IMR-90 (cell line): ENCODE measurements around the gene GPR158. TPM values are rescaled to one million over a fixed set of nuclear protein-coding genes. Genes with fewer than 3 reads are reported as not detected.

Source experiments
- ATAC-seq: fragments of 200-7000 bp; cut with Tn5 transposase; 2 replicates; pipeline ENCODE4 v1.9.1; 2020; ENCODE audit warnings: low read depth, mild to moderate bottlenecking, moderate library complexity
- BruUV-seq: library from RNA; stranded (reverse); fragments of 400-500 nt; replicated peaks from 2 replicates; lab custom pipeline; 2021; lab: Mats Ljungman, UMichigan
- CTCF ChIA-PET: fragments of 300-600 bp; formaldehyde crosslinking; extraction: SDS; loops from one replicate; lab custom pipeline; 2021; ENCODE audit warnings: antibody characterized with exemption; lab: Yijun Ruan, JAX
- POLR2A ChIA-PET: fragments of 300-600 bp; sonication (Branson Sonifier 250); formaldehyde crosslinking; loops from one replicate; lab custom pipeline; 2022; ENCODE audit warnings: antibody characterized with exemption; ENCODE audit not compliant: unreplicated experiment; lab: Charles Lee
- DNase-seq: peaks from one replicate; pipeline ENCODE4 v3.0.0; 2013
- H2AFZ ChIP-seq: replicated peaks from 2 replicates; pipeline ENCODE3; 2013; ENCODE audit warnings: low read length, mild to moderate bottlenecking; ENCODE audit not compliant: poor library complexity
- H2AK5ac ChIP-seq: 2 replicates; pipeline ENCODE4 v1.6.1; 2013; ENCODE audit warnings: low read depth, low read length, inconsistent platforms
- H2AK9ac ChIP-seq: replicated peaks from 2 replicates; pipeline ENCODE3; 2013; ENCODE audit warnings: mild to moderate bottlenecking, low read depth, low read length, moderate library complexity; ENCODE audit not compliant: poor library complexity
- H2BK120ac ChIP-seq: 2 replicates; pipeline ENCODE4 v1.6.1; 2013; ENCODE audit warnings: low read depth, low read length, inconsistent platforms
- H2BK15ac ChIP-seq: 3 replicates; pipeline ENCODE4 v1.6.1; 2013; ENCODE audit warnings: low read depth, low read length, inconsistent platforms
- H2BK20ac ChIP-seq: 2 replicates; pipeline ENCODE4 v1.6.1; 2013; ENCODE audit warnings: low read depth, mild to moderate bottlenecking, inconsistent platforms, low read length, moderate library complexity
- H2BK5ac ChIP-seq: 2 replicates; pipeline ENCODE4 v1.6.1; 2013; ENCODE audit warnings: mild to moderate bottlenecking, low read depth, low read length, inconsistent platforms; ENCODE audit not compliant: poor library complexity, severe bottlenecking
- H3K14ac ChIP-seq: replicated peaks from 2 replicates; pipeline ENCODE4 v1.6.1; 2013; ENCODE audit warnings: low read depth, low read length, inconsistent platforms
- H3K18ac ChIP-seq: 2 replicates; pipeline ENCODE4 v1.6.1; 2013; ENCODE audit warnings: low read depth, low read length, control low read depth
- H3K23ac ChIP-seq: 2 replicates; pipeline ENCODE4 v1.6.1; 2013; ENCODE audit warnings: low read depth, low read length, inconsistent platforms
- H3K27ac ChIP-seq: 2 replicates; pipeline ENCODE4 v1.5.1; 2013; ENCODE audit warnings: mild to moderate bottlenecking, control low read depth, low read length; ENCODE audit not compliant: insufficient read depth
- H3K27me3 ChIP-seq: 2 replicates; pipeline ENCODE4 v1.6.1; 2013; ENCODE audit warnings: low read length; ENCODE audit not compliant: control insufficient read depth, insufficient read depth
- H3K36me3 ChIP-seq: 2 replicates; pipeline ENCODE4 v1.6.1; 2013; ENCODE audit warnings: low read length, mixed read lengths; ENCODE audit not compliant: control insufficient read depth, insufficient read depth
- H3K4ac ChIP-seq: 2 replicates; pipeline ENCODE4 v1.6.1; 2013; ENCODE audit warnings: low read depth, low read length, inconsistent platforms
- H3K4me1 ChIP-seq: 2 replicates; pipeline ENCODE4 v1.6.1; 2013; ENCODE audit warnings: low read length, mixed read lengths; ENCODE audit not compliant: control insufficient read depth, insufficient read depth
- H3K4me2 ChIP-seq: 2 replicates; pipeline ENCODE4 v1.6.1; 2013; ENCODE audit warnings: low read depth, mild to moderate bottlenecking, control low read depth, low read length, moderate library complexity
- H3K4me3 ChIP-seq: 2 replicates; pipeline ENCODE4 v1.5.1; 2013; ENCODE audit warnings: low read depth, mild to moderate bottlenecking, control low read depth, low read length, moderate library complexity; ENCODE audit not compliant: insufficient read depth
- H3K56ac ChIP-seq: 2 replicates; pipeline ENCODE4 v1.6.1; 2013; ENCODE audit warnings: low read length, inconsistent platforms; ENCODE audit not compliant: insufficient read depth; ENCODE audit errors: extremely low read depth
- H3K79me1 ChIP-seq, 2 experiments: 2 replicates each; pipeline ENCODE4 v1.6.1; 2013; ENCODE audit warnings: low read length in 2 of 2, inconsistent platforms in 1 of 2, low read depth in 1 of 2
- H3K9ac ChIP-seq: 2 replicates; pipeline ENCODE4 v1.6.1; 2013; ENCODE audit warnings: low read depth, low read length, control low read depth
- H3K9me1 ChIP-seq: 2 replicates; pipeline ENCODE4 v1.6.1; 2013; ENCODE audit warnings: low read length, inconsistent platforms; ENCODE audit not compliant: insufficient read depth
- H3K9me3 ChIP-seq: 2 replicates; pipeline ENCODE4 v1.6.1; 2013; ENCODE audit warnings: low read length; ENCODE audit not compliant: control insufficient read depth, insufficient read depth
- H4K20me1 ChIP-seq: 2 replicates; pipeline ENCODE4 v1.6.1; 2013; ENCODE audit warnings: low read length, inconsistent platforms; ENCODE audit not compliant: insufficient read depth
- H4K5ac ChIP-seq: 2 replicates; pipeline ENCODE4 v1.6.1; 2013; ENCODE audit warnings: mild to moderate bottlenecking, low read depth, low read length, control low read depth
- H4K8ac ChIP-seq, 2 experiments: 2 replicates each; pipeline ENCODE4 v1.6.1; 2013; ENCODE audit warnings: low read depth in 2 of 2, low read length in 2 of 2, control low read depth in 1 of 2, inconsistent platforms in 1 of 2
- H4K91ac ChIP-seq: 2 replicates; pipeline ENCODE4 v1.6.1; 2013; ENCODE audit warnings: low read depth, low read length, inconsistent platforms; ENCODE audit not compliant: insufficient read depth
- BHLHE40 ChIP-seq: fragments of 150-350 bp; IDR thresholded peaks from 2 replicates; pipeline ENCODE4 v1.6.1; 2016; ENCODE audit warnings: mild to moderate bottlenecking, low read depth, low read length
- CEBPB ChIP-seq: IDR thresholded peaks from 2 replicates; pipeline ENCODE4 v1.6.1; 2012; ENCODE audit warnings: low read depth, low read length, improper control_type of control experiment
- CHD1 ChIP-seq: IDR thresholded peaks from 2 replicates; pipeline ENCODE4 v1.6.1; 2012; ENCODE audit warnings: low read depth, low read length, improper control_type of control experiment
- CTCF ChIP-seq: conservative IDR thresholded peaks from 2 replicates; pipeline ENCODE4 v1.5.1; 2012; ENCODE audit warnings: mild to moderate bottlenecking, low read depth, low read length, improper control_type of control experiment
- ELK1 ChIP-seq: fragments of 150-350 bp; IDR thresholded peaks from 2 replicates; pipeline ENCODE4 v1.6.1; 2016; ENCODE audit warnings: low read depth, mild to moderate bottlenecking, low read length, moderate library complexity, borderline replicate concordance
- FOS ChIP-seq: fragments of 150-350 bp; IDR thresholded peaks from 2 replicates; pipeline ENCODE4 v1.6.1; 2016; ENCODE audit warnings: low read depth, low read length
- MAFK ChIP-seq: IDR thresholded peaks from 2 replicates; pipeline ENCODE4 v1.6.1; 2012; ENCODE audit warnings: low read depth, low read length, improper control_type of control experiment
- MAZ ChIP-seq: IDR thresholded peaks from 2 replicates; pipeline ENCODE4 v1.6.1; 2012; ENCODE audit warnings: low read depth, mild to moderate bottlenecking, low read length, improper control_type of control experiment, moderate library complexity, borderline replicate concordance
- MXI1 ChIP-seq: IDR thresholded peaks from 2 replicates; pipeline ENCODE4 v1.6.1; 2012; ENCODE audit warnings: low read depth, mild to moderate bottlenecking, low read length, moderate library complexity, borderline replicate concordance
- NFE2L2 ChIP-seq: fragments of 150-350 bp; IDR thresholded peaks from 2 replicates; pipeline ENCODE4 v1.6.1; 2016; ENCODE audit warnings: low read depth, mild to moderate bottlenecking, low read length
- POLR2A ChIP-seq: IDR thresholded peaks from 2 replicates; pipeline ENCODE4 v1.6.1; 2012; ENCODE audit warnings: mild to moderate bottlenecking, low read depth, low read length
- RAD21 ChIP-seq: IDR thresholded peaks from 2 replicates; pipeline ENCODE4 v1.6.1; 2012; ENCODE audit warnings: low read length, improper control_type of control experiment
- RCOR1 ChIP-seq: IDR thresholded peaks from 2 replicates; pipeline ENCODE4 v1.6.1; 2012; ENCODE audit warnings: mild to moderate bottlenecking, low read length, improper control_type of control experiment; ENCODE audit not compliant: insufficient replicate concordance
- RFX5 ChIP-seq: IDR thresholded peaks from 2 replicates; pipeline ENCODE4 v1.8.0; 2012; ENCODE audit warnings: low read depth, mild to moderate bottlenecking, low read length, moderate library complexity
- SMC3 ChIP-seq: fragments of 150-350 bp; IDR thresholded peaks from 2 replicates; pipeline ENCODE4 v1.6.1; 2016; ENCODE audit warnings: low read depth, mild to moderate bottlenecking, antibody characterized with exemption, low read length, moderate library complexity
- USF2 ChIP-seq: fragments of 150-350 bp; IDR thresholded peaks from 2 replicates; pipeline ENCODE4 v1.6.1; 2017; ENCODE audit warnings: mild to moderate bottlenecking, antibody characterized with exemption, low read length, low read depth
- WGBS, 2 experiments: methylation state at CpG; one replicate each; pipeline versions ENCODE4 v1.1.5 to v1.1.7; 2013; ENCODE audit warnings: missing lambda C conversion rate in 2 of 2; ENCODE audit not compliant: insufficient read length in 1 of 2; ENCODE audit errors: extremely low coverage in 2 of 2; 5-methylcytosine and 5-hydroxymethylcytosine counted together
- dilution Hi-C: fragments of 300-500 bp; cut with HindIII; formaldehyde crosslinking; loops from one replicate; pipeline ENCODE4 v1.14.3; 2018; ENCODE audit warnings: low sequenced_read_pairs; ENCODE audit not compliant: unreplicated experiment
- in situ Hi-C: fragments of 300-500 bp; cut with MboI; formaldehyde crosslinking; loops from 3 replicates; pipeline ENCODE4 v1.14.3; 2019; ENCODE audit warnings: low sequenced_read_pairs, inconsistent platforms, mixed read lengths
- intact Hi-C: fragments of 100-400 bp; cut with micrococcal nuclease; formaldehyde crosslinking; loops from 2 replicates; pipeline ENCODE4 v1.10.0; 2022
- polyA plus RNA-seq, 3 experiments: library from polyadenylated mRNA; depleted of rRNA; stranded (reverse); fragments of >200 nt; gene quantifications; 2 replicates each; pipeline ENCODE4 v1.2.3, GENCODE V29; 2012; ENCODE audit warnings: low replicate concordance in 1 of 3
- total RNA-seq: library from RNA; depleted of rRNA; stranded (reverse); fragments of >200 nt; gene quantifications from 2 replicates; pipeline ENCODE4 v1.2.3, GENCODE V29; 2012

GPR158 gene
- total and polyA plus RNA-seq, 2 of the 4 experiments (the other 2 are of a cell fraction) = not detected

- no peaks in the 10 kb centered on the region for H3K79me1 ChIP-seq
- ChIA-PET POLR2A (no interaction called here), CTCF (no interaction called here)
- peaks cover 4% of the 10 kb centered on the region for H3K9me3 ChIP-seq
- H4K5ac ChIP-seq = no peak overlapping the region
- no peaks in the 10 kb centered on the region for H4K20me1 ChIP-seq
- dilution Hi-C loops = no loop called here
- no peak for ATAC-seq
- TF ChIP-seq CHD1 (no peak), USF2 (no peak), SMC3 (no peak), RFX5 (no peak), CTCF (no peak), RCOR1 (no peak), NFE2L2 (no peak), MAZ (no peak), MXI1 (no peak), ELK1 (no peak), RAD21 (no peak), MAFK (no peak), CEBPB (no peak), POLR2A (no peak), FOS (no peak), BHLHE40 (no peak)
- no peak overlapping the region for H3K23ac ChIP-seq
- H2BK5ac ChIP-seq = no peak overlapping the region
- in situ Hi-C loops = no loop called here
- no peaks in the 10 kb centered on the region for H3K27me3 ChIP-seq
- BruUV-seq = no TSS peak
- no peak overlapping the region for H3K4me2 ChIP-seq
- no peak overlapping the region for H3K4ac ChIP-seq
- H3K27ac ChIP-seq = no peak overlapping the region
- no peak overlapping the region for H3K14ac ChIP-seq
- no peaks in the 10 kb centered on the region for H3K9me1 ChIP-seq
- no peak overlapping the region for H3K18ac ChIP-seq
- no CpG with 5 or more reads among the region's 7 CpGs for WGBS, 2 experiments
- no peaks in the 10 kb centered on the region for H3K36me3 ChIP-seq
- DNase-seq = no peak
- H3K4me1 ChIP-seq = no peaks in the 10 kb centered on the region
- no peak overlapping the region for H3K56ac ChIP-seq
- H2AK5ac ChIP-seq = no peak overlapping the region
- no peak overlapping the region for H3K9ac ChIP-seq
- H2BK15ac ChIP-seq = no peak overlapping the region
- no peak overlapping the region for H3K4me3 ChIP-seq
- intact Hi-C loops = loop anchor here (5.0 kb wide), 1 partner anchor 42 kb away; no protein-coding TSS in a partner anchor
- H4K8ac ChIP-seq = no peak overlapping the region
- no peak overlapping the region for H2BK120ac ChIP-seq
- H2AFZ ChIP-seq = no peak overlapping the region
- H2AK9ac ChIP-seq = no peak overlapping the region
- H4K91ac ChIP-seq = no peak overlapping the region
- H2BK20ac ChIP-seq = no peak overlapping the region
Observed at GRCh38 chr10:25280573-25280972, 105.8 kb downstream of the GPR158 start.
